Upper lobe of left lung (tissue), 4 donors: ENCODE results near the gene PLIN3.

Experiments
- EP300 ChIP-seq, 4 donors: sonication (generic); formaldehyde crosslinking; IDR thresholded peaks; one replicate each; pipeline ENCODE4 v1.5.1; 2017; ENCODE audit warnings: antibody characterized with exemption in 4 of 4, control low read depth in 2 of 4
- POLR2A ChIP-seq, 4 donors: fragments of 450-650 bp; IDR thresholded peaks; one replicate each; pipeline ENCODE4 v1.5.1; 2016 to 2017; ENCODE audit warnings: antibody characterized with exemption in 4 of 4, mild to moderate bottlenecking in 2 of 4
- POLR2AphosphoS5 ChIP-seq, 2 donors: sonication (generic); formaldehyde crosslinking; IDR thresholded peaks; one replicate each; pipeline ENCODE4 v1.5.1; 2017; ENCODE audit warnings: antibody characterized with exemption in 2 of 2
- TF ChIP-seq, protein P1 (sequence below), 6 experiments: fragments of 450-650 bp in 4 of 6; fragments of 200-600 bp in 2 of 6; sonication (generic) in 2 of 6; IDR thresholded peaks; one replicate each; pipeline ENCODE4 v1.5.1; 2016 to 2019; ENCODE audit warnings: antibody characterized with exemption in 6 of 6

DNA sequence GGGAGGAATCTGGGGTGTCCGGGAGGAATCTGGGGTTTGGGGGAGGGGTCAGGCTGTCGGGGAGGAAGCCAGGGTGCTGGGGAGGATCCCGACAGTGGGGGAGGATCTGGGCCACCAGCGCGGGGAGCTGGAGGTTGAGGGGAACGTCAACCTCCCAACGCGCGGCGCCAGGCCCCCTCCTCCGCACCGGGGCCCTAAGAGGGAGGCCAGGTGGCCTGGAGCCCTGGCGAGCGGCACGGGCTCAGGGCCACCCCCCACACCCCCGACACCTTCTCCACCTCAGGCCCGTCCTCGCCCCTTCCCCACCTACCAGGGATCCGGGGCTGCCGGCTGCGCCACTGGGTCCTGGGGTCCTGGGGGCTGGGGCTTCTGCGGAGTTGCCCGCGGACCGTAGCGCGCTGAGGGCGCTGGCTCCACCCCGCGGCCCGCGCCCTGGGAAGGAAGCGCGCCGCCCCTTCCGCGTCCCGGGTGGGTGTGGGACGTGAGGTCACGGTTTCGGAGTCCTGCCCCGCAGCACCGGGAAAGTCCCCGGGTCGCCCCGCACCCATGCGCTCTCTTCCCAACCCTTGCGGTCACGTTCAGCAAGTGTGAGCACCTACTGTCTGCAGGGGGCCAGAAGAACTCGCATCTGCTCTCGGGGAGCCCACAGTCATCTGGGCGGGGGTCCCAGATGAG lies 36.0 kb downstream of the PLIN3 start, which contains the start of gene TICAM1:
- TF ChIP-seq, protein P1, sequence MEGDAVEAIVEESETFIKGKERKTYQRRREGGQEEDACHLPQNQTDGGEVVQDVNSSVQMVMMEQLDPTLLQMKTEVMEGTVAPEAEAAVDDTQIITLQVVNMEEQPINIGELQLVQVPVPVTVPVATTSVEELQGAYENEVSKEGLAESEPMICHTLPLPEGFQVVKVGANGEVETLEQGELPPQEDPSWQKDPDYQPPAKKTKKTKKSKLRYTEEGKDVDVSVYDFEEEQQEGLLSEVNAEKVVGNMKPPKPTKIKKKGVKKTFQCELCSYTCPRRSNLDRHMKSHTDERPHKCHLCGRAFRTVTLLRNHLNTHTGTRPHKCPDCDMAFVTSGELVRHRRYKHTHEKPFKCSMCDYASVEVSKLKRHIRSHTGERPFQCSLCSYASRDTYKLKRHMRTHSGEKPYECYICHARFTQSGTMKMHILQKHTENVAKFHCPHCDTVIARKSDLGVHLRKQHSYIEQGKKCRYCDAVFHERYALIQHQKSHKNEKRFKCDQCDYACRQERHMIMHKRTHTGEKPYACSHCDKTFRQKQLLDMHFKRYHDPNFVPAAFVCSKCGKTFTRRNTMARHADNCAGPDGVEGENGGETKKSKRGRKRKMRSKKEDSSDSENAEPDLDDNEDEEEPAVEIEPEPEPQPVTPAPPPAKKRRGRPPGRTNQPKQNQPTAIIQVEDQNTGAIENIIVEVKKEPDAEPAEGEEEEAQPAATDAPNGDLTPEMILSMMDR (IDR thresholded peaks at IDR 0.05), result peak in 2 of 6 experiments; percentile 40 to 46
- TF ChIP-seq POLR2A (IDR thresholded peaks at IDR 0.05) (peak in 3 of 4 donors; percentile 84 to 93 (median 87)), POLR2AphosphoS5 (IDR thresholded peaks at IDR 0.05) (peak; percentile 94 to 96), EP300 (IDR thresholded peaks at IDR 0.05) (no peak)
